ENCODE measurements around the gene DCUN1D3. TPM values are rescaled to one million over a fixed set of nuclear protein-coding genes. Genes with fewer than 3 reads are reported as not detected.

The DCUN1D3 gene
- total and polyA plus RNA-seq, 8 donors = 3.7 to 7.7 (median 6.5) TPM

DNA sequence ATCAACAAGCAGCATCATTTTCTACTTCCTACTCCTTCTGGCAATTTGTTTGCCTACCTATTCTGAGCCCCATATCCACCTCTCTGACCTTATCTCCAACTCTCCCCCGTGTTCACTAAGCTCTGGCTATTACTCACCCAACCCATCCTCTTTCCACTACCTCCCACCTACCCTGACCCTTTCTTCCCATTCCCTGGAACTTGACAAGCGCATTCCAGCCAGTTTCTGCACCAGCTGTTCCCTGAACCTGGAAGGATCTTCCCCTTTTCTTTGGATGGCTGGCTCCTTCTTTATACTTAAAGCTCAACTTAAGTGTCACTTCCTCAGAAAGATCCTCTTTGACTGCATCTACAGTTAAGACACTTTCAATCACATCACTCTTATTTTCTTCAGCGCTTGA, 2.2 kb downstream of the DCUN1D3 start:
- DNase-seq = no peak
- H3K4me3 ChIP-seq = no peak overlapping the region

DNA sequence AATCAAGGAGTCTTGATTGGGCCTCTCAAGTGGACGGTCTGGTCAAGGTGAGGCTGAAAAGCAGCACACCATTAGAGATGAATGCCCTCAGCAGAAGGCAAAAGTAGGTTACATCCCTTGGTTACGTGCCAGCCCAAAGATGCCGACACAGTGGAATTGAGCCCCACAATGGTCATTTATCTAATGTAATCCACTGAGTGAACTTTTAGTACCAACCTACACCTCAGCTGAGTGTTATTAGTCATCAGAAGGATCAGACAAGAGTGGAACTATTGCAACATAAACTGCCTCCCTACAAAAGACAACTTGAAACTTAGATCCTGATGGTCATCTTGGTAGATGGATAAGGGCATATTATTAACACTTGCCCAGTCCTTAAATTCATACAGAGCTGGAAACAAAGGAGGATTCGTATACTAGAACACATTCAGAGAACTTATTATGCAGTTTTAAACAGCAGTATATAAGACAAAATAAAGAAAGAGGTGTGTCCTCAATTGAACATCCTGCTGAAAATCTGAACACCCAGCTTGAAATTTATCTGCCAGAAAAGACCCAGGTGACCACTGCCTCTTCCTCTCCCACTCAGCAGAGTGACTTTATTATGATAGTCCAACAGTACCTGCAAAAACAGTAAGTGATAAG, 2.8 kb downstream of the DCUN1D3 start:
- intact Hi-C loops (cut with DNase I) = no loop called here
- Histone ChIP-seq H3K27ac (no peak overlapping the region), H3K27me3 (no peaks in the 10 kb centered on the region), H3K4me1 (peaks cover 6 to 33% (median 7%) of the 10 kb centered on the region in 3 donors), H3K4me3 (no peak overlapping the region), H3K9me3 (no peaks in the 10 kb centered on the region), H3K36me3 (peaks cover 0 to 1% (median 0%) of the 10 kb centered on the region in 3 donors)
- DNase-seq (no peak), FAIRE-seq (no peak), ATAC-seq (no peak)
- 78 to 88% methylated on average over 4 of the region's 4 CpGs for WGBS, 2 donors
- TF ChIP-seq, protein P1, sequence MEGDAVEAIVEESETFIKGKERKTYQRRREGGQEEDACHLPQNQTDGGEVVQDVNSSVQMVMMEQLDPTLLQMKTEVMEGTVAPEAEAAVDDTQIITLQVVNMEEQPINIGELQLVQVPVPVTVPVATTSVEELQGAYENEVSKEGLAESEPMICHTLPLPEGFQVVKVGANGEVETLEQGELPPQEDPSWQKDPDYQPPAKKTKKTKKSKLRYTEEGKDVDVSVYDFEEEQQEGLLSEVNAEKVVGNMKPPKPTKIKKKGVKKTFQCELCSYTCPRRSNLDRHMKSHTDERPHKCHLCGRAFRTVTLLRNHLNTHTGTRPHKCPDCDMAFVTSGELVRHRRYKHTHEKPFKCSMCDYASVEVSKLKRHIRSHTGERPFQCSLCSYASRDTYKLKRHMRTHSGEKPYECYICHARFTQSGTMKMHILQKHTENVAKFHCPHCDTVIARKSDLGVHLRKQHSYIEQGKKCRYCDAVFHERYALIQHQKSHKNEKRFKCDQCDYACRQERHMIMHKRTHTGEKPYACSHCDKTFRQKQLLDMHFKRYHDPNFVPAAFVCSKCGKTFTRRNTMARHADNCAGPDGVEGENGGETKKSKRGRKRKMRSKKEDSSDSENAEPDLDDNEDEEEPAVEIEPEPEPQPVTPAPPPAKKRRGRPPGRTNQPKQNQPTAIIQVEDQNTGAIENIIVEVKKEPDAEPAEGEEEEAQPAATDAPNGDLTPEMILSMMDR (IDR thresholded peaks at IDR 0.05) = no peak

More for the DNA sequence above, 2.2 kb downstream of the DCUN1D3 start:
- H3K36me3 ChIP-seq = no peaks in the 10 kb centered on the region
- no peaks in the 10 kb centered on the region for H3K9me3 ChIP-seq
- TF ChIP-seq, protein P1 (IDR thresholded peaks at IDR 0.05) = no peak
- WGBS, 2 donors = 61 to 65% methylated on average over 3 of the region's 3 CpGs
- no peaks in the 10 kb centered on the region for H3K27me3 ChIP-seq
- peaks cover 6 to 36% (median 7%) of the 10 kb centered on the region in 3 donors for H3K4me1 ChIP-seq
- no peak overlapping the region for H3K27ac ChIP-seq
- FAIRE-seq (no peak), ATAC-seq (no peak)
- intact Hi-C loops (cut with DNase I) = no loop called here

- Histone ChIP-seq H3K27me3 (no peaks in the 10 kb centered on the region), H3K4me1 (peaks cover 0 to 24% (median 11%) of the 10 kb centered on the region in 3 donors), H3K36me3 (peaks cover 0 to 4% (median 0%) of the 10 kb centered on the region in 3 donors), H3K9me3 (no peaks in the 10 kb centered on the region), H3K4me3 (no peak overlapping the region), H3K27ac (no peak overlapping the region)
- intact Hi-C loops (cut with DNase I) = no loop called here
- TF ChIP-seq, protein P1 (IDR thresholded peaks at IDR 0.05) = no peak
- 81 to 86% methylated on average over 2 of the region's 2 CpGs for WGBS, 2 donors
- ATAC-seq (no peak), DNase-seq (no peak), FAIRE-seq (no peak)
These were observed 5.8 kb downstream of the DCUN1D3 start for GRCh38 chr16:20894388-20894787.

DNA sequence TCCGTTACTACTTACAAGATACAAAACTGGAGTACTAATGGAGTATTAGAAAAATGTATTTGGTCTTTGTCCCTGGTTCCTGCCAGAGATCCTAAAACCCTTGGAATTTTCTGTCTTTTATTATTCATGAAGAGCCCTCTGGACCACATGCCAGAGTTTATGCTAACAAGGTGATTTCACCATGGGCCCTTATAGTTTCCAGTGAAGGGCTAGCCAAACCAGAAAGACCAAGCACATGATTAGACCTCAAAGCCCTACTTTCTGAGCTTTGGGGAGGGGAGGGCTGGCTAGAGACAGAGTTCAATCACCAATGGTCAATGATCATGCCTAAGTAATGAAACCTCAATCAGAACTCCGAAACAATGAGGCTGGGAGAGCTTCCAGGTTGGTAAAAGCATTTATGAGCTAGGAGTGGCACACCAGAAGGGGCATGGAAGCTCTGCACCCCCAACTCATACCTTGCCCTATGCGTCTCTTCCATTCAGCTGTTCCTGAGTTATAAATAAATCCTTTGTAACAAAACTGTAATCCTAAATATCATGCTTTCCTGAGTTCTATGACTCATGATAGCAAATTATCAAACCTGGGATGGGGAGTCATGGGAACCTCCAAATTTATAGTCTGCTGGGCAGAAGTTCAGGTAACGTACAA, 10.4 kb downstream of the DCUN1D3 start:
- no peaks in the 10 kb centered on the region for H3K27me3 ChIP-seq
- WGBS, 2 donors = 87 to 93% methylated on average over 4 of the region's 4 CpGs
- H3K27ac ChIP-seq = no peak overlapping the region
- peaks cover 11 to 24% (median 14%) of the 10 kb centered on the region in 3 donors for H3K4me1 ChIP-seq
- H3K4me3 ChIP-seq = no peak overlapping the region
- TF ChIP-seq, protein P1 (IDR thresholded peaks at IDR 0.05) = no peak
- intact Hi-C loops (cut with DNase I) = no loop called here
- no peaks in the 10 kb centered on the region for H3K9me3 ChIP-seq
- ATAC-seq (no peak), FAIRE-seq (no peak), DNase-seq (no peak)
- peaks cover 0 to 4% (median 0%) of the 10 kb centered on the region in 3 donors for H3K36me3 ChIP-seq

DNA sequence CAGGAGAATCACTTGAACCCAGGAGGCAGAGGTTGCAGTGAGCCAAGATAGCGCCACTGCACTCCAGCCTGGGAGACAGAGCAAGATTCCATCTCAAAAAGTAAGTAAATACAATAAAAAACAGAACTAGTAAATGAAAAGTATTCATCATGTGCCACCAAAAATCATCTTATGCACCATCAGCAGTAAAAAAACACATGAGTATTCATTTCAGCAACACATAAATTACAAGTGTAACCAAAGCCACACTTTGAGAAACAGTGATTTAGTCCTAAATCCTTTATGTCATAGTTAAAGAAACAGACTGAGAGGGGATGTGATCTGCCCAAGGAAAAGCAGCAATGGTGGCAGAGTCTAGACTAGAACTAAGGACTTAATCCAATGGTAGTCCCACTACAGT, 13.0 kb downstream of the DCUN1D3 start:
- intact Hi-C loops (cut with DNase I) = no loop called here
- WGBS, 2 donors = 93 to 97% methylated on average over 1 of the region's 1 CpG
- Histone ChIP-seq H3K4me3 (no peak overlapping the region), H3K9me3 (no peaks in the 10 kb centered on the region), H3K27me3 (no peaks in the 10 kb centered on the region), H3K4me1 (peaks cover 23 to 34% (median 29%) of the 10 kb centered on the region in 3 donors), H3K36me3 (peaks cover 0 to 1% (median 0%) of the 10 kb centered on the region in 3 donors), H3K27ac (peak overlapping the region in 1 of 4 donors; percentile 37)
- FAIRE-seq = no peak
- no peak for DNase-seq
- ATAC-seq = no peak
- TF ChIP-seq, protein P1 (IDR thresholded peaks at IDR 0.05) = no peak
